Tibial artery (tissue), 4 donors: ENCODE measurements around the gene C5orf47.
A peak's percentile ranks its signal among the peaks of the same experiment; 100 is the strongest.
"Not testable (repeated sequence)": the region's sequence is repeated elsewhere in the genome, so short reads cannot be mapped to it uniquely, and the experiment has no call there.

ENCODE experiments used
- DNase-seq, 2 donors: peaks; one replicate each; pipeline ENCODE4 v3.0.0-alpha.2; 2019
- H3K27ac ChIP-seq, 2 donors: fragments of 200-600 bp; sonication (generic) in 1 of 2; 1 replicate in 1 of 2; 2 replicates in 1 of 2; pipeline ENCODE4 v1.5.1; 2018 to 2019; ENCODE audit warnings: mild to moderate bottlenecking in 1 of 2
- H3K27me3 ChIP-seq, 2 donors: fragments of 200-600 bp; sonication (generic) in 1 of 2; one replicate each; pipeline versions ENCODE4 v1.5.1 to v1.6.0; 2016 to 2019
- H3K36me3 ChIP-seq, 3 donors: fragments of 200-600 bp; sonication (generic) in 2 of 3; one replicate each; pipeline ENCODE4 v1.5.1; 2016 to 2019; ENCODE audit warnings: mild to moderate bottlenecking in 2 of 3
- H3K4me1 ChIP-seq, 4 donors: fragments of 200-600 bp; sonication (generic) in 2 of 4; 1 replicate in 3 of 4; 2 replicates in 1 of 4; pipeline ENCODE4 v1.5.1; 2016 to 2019
- H3K4me3 ChIP-seq, 2 donors: fragments of 200-600 bp; sonication (generic) in 1 of 2; 1 replicate in 1 of 2; 2 replicates in 1 of 2; pipeline ENCODE4 v1.5.1; 2018 to 2019; ENCODE audit warnings: mild to moderate bottlenecking in 2 of 2
- H3K9me3 ChIP-seq, 3 donors: fragments of 200-600 bp; sonication (generic) in 1 of 3; one replicate each; pipeline ENCODE4 v1.5.1; 2016 to 2019
- intact Hi-C: fragments of 100-400 bp; cut with DNase I; formaldehyde crosslinking; loops from one replicate; pipeline ENCODE4 v1.15.0; 2023; ENCODE audit warnings: low total_unique reads
- TF ChIP-seq, protein P1 (sequence below), 2 experiments: fragments of 200-600 bp in 1 of 2; fragments of 450-650 bp in 1 of 2; IDR thresholded peaks; one replicate each; pipeline ENCODE4 v1.5.1; 2017 to 2019; ENCODE audit warnings: antibody characterized with exemption in 2 of 2, mild to moderate bottlenecking in 1 of 2, moderate library complexity in 1 of 2

Gene C5orf47

DNA sequence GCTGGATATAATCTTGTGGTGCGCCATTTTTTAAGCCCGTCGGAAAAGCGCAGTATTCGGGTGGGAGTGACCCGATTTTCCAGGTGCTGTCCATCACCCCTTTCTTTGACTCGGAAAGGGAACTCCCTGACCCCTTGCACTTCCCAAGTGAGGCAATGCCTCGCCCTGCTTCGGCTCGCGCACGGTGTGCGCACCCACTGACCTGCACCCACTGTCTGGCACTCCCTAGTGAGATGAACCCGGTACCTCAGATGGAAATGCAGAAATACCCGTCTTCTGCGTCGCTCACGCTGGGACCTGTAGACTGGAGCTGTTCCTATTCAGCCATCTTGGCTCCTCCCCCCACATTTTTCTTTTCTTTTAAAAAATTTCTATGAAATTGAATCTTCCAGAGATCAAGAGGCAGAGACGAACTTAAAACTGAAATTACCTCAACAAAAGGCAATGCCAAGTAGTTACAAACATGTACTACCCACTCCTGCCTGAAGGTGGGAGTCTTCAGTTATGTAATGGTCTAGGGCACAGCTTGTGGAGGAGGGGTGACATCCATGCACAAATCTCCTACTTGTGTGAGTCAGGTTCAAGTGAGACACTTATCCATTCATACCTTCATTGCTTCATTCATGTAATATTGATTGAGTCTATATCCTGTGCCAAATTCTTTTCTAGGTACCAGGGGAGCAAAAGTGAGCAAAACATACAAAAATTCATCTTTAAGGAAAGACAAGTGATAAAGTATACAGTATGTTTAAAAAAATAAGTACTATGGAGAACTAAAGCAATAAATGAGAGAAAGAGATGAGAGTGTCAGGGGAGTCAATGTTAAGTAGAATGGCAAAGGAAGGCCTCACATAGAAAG is 31.3 kb downstream of the C5orf47 start:
- H3K36me3 ChIP-seq, H3K4me3 ChIP-seq, H3K27ac ChIP-seq, H3K9me3 ChIP-seq, DNase-seq, intact Hi-C loops, H3K27me3 ChIP-seq, H3K4me1 ChIP-seq: not testable (repeated sequence)
- TF ChIP-seq, protein P1, sequence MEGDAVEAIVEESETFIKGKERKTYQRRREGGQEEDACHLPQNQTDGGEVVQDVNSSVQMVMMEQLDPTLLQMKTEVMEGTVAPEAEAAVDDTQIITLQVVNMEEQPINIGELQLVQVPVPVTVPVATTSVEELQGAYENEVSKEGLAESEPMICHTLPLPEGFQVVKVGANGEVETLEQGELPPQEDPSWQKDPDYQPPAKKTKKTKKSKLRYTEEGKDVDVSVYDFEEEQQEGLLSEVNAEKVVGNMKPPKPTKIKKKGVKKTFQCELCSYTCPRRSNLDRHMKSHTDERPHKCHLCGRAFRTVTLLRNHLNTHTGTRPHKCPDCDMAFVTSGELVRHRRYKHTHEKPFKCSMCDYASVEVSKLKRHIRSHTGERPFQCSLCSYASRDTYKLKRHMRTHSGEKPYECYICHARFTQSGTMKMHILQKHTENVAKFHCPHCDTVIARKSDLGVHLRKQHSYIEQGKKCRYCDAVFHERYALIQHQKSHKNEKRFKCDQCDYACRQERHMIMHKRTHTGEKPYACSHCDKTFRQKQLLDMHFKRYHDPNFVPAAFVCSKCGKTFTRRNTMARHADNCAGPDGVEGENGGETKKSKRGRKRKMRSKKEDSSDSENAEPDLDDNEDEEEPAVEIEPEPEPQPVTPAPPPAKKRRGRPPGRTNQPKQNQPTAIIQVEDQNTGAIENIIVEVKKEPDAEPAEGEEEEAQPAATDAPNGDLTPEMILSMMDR (IDR thresholded peaks at IDR 0.05) = peak; percentile 14 to 28

DNA sequence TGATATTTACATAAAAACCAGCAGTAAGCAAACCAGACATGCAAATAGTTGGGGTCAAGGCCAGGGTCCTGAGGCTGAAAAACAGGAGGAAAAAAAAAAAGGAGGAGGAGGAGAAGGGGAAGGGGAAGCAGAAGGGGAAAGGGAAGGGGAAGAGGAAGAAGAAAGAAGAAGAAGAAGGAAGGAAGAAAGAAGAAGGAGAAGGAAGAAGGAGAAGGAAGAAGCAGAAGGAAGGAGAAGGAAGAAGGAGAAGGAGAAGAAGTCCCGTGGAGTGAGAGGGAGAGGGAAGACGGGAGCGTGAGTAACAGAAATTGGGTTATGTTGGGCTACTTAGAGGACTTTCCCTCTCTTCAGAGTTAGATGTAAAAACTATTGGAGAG is 31.9 kb downstream of the C5orf47 start:
- DNase-seq = no peak
- Histone ChIP-seq H3K36me3 (no peaks in the 10 kb centered on the region), H3K4me3 (no peak overlapping the region), H3K4me1 (no peaks in the 10 kb centered on the region), H3K27ac (no peak overlapping the region), H3K9me3 (no peaks in the 10 kb centered on the region), H3K27me3 (peaks cover 0 to 4% of the 10 kb centered on the region in 2 donors)
- intact Hi-C loops = no loop called here
- TF ChIP-seq, protein P1 (IDR thresholded peaks at IDR 0.05) = no peak

DNA sequence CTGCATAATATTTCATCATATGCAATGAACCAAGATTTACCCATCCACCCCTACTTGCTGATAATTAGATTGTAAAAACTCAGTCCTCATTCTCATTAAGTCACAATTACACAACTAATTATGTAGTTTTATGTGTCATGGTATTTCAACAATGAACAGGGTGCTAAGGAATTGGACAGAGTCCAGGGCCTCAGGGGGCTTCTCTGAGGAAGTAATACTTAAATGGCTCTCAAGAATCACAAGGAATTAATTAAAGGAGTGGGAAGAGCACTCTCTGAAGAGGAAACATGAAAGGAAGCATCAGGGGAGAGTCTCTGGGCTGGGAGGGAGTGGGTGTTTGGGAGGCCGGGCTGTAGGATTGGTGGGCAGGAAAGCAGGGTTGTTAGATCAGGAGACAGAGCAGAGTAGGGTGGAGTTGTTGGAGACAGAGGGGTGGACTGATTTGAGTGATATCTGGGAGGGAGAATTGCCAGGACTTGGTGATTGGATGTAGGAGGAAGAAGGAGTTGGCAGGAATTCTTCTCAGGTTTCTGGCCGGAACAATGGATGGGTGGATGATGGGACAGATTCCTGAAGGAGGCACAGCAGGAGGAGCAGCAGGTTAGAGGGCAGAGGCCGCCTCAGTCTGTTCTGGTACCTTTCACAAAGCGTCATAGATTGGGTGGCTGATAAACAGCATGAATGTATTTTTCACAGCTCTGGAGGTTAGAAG is 33.6 kb downstream of the C5orf47 start:
- intact Hi-C loops = no loop called here
- TF ChIP-seq, protein P1 (IDR thresholded peaks at IDR 0.05) = no peak
- no peaks in the 10 kb centered on the region for H3K9me3 ChIP-seq
- H3K27me3 ChIP-seq = peaks cover 0 to 4% of the 10 kb centered on the region in 2 donors
- no peak overlapping the region for H3K27ac ChIP-seq
- no peaks in the 10 kb centered on the region for H3K36me3 ChIP-seq
- DNase-seq = no peak
- H3K4me1 ChIP-seq = no peaks in the 10 kb centered on the region
- H3K4me3 ChIP-seq = no peak overlapping the region

DNA sequence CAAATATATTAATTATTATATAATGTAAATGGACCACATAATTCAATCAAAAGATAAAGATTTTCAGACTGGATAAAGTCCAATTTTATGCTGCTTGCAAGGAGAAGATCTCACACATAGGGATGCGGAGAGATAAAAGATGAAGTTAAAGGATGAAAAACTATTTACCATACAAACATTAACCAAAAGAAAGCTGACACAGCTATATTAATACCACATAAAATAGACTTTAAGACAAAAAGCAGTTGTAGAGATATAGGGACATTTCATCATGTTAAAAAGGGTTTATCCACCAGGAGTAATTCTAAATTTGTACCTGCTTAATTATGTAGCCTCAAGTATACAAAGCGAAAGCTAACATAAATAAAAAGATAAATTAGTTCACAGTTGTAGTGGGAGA is 41.3 kb downstream of the C5orf47 start:
- no peak for DNase-seq
- TF ChIP-seq, protein P1 (IDR thresholded peaks at IDR 0.05) = no peak
- Histone ChIP-seq H3K4me1 (no peaks in the 10 kb centered on the region), H3K9me3 (peaks cover 0 to 13% (median 12%) of the 10 kb centered on the region in 3 donors), H3K4me3 (no peak overlapping the region), H3K36me3 (no peaks in the 10 kb centered on the region), H3K27ac (no peak overlapping the region), H3K27me3 (no peaks in the 10 kb centered on the region)
- intact Hi-C loops = no loop called here

DNA sequence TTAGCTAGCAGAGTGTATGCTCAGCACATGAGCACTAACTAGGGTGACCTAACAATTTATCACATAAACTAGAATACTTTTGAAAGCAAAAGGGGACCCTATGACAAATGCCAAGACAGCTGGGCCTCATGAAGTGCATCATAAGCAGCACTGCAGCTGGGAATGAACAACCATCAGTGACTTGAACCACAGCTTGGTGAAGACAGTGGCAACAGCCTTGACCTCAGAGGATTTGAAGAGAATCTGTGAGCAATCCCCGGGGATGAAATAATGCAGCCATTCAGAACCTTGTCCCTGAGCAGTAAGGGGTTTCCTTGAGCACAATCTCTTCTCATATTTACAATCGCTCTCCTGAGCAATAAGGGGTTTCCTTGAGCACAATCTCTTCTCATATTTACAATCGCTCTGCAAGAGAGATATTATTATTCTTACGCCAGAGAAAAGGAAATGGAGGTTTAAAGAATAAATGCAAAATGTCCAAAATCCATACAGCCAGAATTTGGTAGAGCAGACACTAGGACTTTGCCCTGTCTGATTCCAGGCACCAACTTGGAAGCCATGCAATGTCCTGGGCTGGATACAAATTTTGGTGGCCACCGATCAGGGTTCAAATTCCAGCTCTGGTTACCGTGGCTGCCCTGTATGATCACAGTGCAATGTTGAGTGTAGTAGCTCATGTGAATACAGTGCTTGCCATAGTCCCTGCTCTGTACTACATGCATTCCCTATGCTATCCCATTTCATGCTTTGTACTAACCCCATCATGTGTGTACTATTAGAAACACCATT is 55.7 kb downstream of the C5orf47 start:
- Histone ChIP-seq H3K9me3 (no peaks in the 10 kb centered on the region), H3K4me3 (no peak overlapping the region), H3K27me3 (peaks cover 0 to 5% of the 10 kb centered on the region in 2 donors), H3K36me3 (no peaks in the 10 kb centered on the region), H3K4me1 (no peaks in the 10 kb centered on the region), H3K27ac (no peak overlapping the region)
- no peak for DNase-seq
- intact Hi-C loops = loop anchor here (5.0 kb wide), 1 partner anchor 268 kb away; no protein-coding TSS in a partner anchor
- TF ChIP-seq, protein P1 (IDR thresholded peaks at IDR 0.05) = no peak
